ENCODE data around the gene CHML.

GRCh38 chr1:241672301-241672700 lies 32.1 kb upstream of the CHML start:
- TF ChIP-seq POLR2A (IDR thresholded peaks at IDR 0.05) (no peak), CTCF (IDR thresholded peaks at IDR 0.05) (no peak), EP300 (IDR thresholded peaks at IDR 0.05) (no peak)

All from tibial nerve (tissue), 4 donors.